AG09309 (cell line): ENCODE results near the gene BMAL2.

Experiments used
- DNase-seq: peaks from one replicate; pipeline ENCODE4 v3.0.0-alpha.2; 2010; ENCODE audit warnings: low read depth
- H3K4me3 ChIP-seq: 2 replicates; pipeline ENCODE4 v1.5.1; 2011; ENCODE audit warnings: mild to moderate bottlenecking, low read depth, low read length, moderate library complexity; ENCODE audit not compliant: control insufficient read depth
- TF ChIP-seq, protein P1 (sequence below): IDR thresholded peaks from 2 replicates; pipeline ENCODE4 v1.5.1; 2011; ENCODE audit warnings: mild to moderate bottlenecking, low read depth, low read length, inconsistent platforms; ENCODE audit not compliant: insufficient read depth, control insufficient read depth; ENCODE audit errors: missing control alignments

The BMAL2 gene

GRCh38 chr12:27291862-27292261 is 40.8 kb upstream of the BMAL2 start:
- H3K4me3 ChIP-seq, result no peak overlapping the region
- TF ChIP-seq, protein P1, sequence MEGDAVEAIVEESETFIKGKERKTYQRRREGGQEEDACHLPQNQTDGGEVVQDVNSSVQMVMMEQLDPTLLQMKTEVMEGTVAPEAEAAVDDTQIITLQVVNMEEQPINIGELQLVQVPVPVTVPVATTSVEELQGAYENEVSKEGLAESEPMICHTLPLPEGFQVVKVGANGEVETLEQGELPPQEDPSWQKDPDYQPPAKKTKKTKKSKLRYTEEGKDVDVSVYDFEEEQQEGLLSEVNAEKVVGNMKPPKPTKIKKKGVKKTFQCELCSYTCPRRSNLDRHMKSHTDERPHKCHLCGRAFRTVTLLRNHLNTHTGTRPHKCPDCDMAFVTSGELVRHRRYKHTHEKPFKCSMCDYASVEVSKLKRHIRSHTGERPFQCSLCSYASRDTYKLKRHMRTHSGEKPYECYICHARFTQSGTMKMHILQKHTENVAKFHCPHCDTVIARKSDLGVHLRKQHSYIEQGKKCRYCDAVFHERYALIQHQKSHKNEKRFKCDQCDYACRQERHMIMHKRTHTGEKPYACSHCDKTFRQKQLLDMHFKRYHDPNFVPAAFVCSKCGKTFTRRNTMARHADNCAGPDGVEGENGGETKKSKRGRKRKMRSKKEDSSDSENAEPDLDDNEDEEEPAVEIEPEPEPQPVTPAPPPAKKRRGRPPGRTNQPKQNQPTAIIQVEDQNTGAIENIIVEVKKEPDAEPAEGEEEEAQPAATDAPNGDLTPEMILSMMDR, result no peak
- no peak for DNase-seq

DNA sequence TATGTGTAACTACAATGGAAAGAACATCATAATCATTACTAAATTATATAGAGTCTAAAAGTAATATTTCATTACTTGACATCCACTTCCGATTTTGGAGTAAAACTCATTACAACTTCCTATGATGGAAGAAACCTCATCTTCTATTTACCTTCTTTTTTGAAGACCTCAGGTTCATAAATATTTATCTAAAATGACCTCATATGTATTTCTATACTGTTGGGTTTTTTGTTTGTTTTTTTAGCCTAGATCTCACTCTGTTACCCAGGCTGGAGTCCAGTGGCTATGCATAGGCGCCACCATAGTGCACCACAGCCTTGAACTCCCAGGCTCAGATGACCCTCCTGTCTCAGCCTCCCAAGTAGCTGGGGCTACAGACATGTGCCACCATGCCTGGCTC is 39.9 kb upstream of the BMAL2 start:
- DNase-seq, result no peak
- H3K4me3 ChIP-seq, result no peak overlapping the region
- TF ChIP-seq, protein P1, result no peak

DNA sequence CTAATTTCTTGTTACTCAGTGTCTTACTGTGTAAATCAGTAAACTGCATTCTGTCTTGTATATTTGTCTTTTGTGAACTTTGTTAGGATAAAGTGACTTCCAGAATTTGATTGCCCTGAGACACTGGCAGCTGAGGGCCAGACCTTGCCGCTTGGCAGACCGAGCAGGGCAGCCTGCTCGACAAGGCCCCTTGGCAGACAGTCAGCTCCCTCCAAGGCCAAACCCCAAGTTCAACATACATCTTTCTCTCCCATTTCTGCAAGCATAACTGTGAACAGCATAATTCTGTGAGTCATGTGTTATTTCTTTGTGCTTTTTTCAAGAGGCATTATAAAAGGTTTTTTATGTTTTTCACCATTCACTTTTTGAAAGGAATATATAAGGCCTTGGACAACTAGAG is 39.2 kb upstream of the BMAL2 start:
- DNase-seq, result no peak
- no peak overlapping the region for H3K4me3 ChIP-seq
- TF ChIP-seq, protein P1, result no peak

DNA sequence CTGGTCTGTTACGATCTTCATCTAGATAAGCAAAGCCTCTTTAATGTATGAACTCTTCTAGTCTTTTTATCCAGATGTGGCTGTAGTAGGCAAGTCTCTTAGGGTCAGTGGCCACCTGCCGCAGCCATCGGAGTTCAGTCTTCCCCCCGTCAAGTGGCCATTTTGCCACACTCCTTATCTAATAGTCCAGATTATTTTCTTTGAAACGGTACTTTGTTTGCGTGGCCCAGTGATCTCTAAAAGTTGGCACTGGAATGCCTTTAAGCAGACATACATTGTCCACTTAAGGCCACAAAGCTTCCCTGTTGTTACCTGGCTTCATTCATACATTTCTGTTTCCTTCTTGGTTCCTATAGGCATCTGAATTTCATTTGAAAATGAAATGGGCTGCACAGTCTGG is 36.0 kb upstream of the BMAL2 start:
- H3K4me3 ChIP-seq, result no peak overlapping the region
- TF ChIP-seq, protein P1, result no peak
- no peak for DNase-seq

GRCh38 chr12:27297566-27297965 is 35.1 kb upstream of the BMAL2 start:
- DNase-seq, result no peak
- H3K4me3 ChIP-seq, result no peak overlapping the region
- TF ChIP-seq, protein P1, result no peak

DNA sequence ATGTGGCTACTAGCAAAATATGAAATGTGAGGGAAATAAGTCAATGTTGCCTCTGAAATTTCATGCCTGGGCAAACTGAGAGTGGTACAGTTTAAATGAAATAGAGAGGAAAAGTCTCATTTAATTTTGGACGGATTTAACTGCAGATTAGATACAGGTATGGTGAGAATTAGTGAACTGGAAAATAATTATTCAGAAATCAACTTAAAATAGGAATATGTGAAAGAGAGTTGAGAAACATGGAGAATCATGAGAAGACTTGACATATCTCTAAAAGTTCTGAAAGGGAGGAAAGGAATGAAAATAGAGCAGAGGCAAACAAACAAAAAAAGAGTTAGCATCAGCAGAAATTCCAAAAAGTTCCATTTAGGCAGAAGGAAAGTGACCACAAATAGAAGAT is 33.5 kb upstream of the BMAL2 start:
- DNase-seq, result no peak
- H3K4me3 ChIP-seq, result no peak overlapping the region
- TF ChIP-seq, protein P1, result no peak

- H3K4me3 ChIP-seq, result no peak overlapping the region
- DNase-seq, result no peak
- TF ChIP-seq, protein P1, result no peak
Observed at GRCh38 chr12:27300226-27300625, 32.4 kb upstream of the BMAL2 start.
